ENCODE data around the gene UQCRC1. TPM values are rescaled to one million over a fixed set of nuclear protein-coding genes. Genes with fewer than 3 reads are reported as not detected.

UQCRC1 gene
- polyA plus RNA-seq, 3 donors, result 326 to 409 (median 350) TPM

- TF ChIP-seq CTCF (IDR thresholded peaks at IDR 0.05), result no peak
- peak overlapping the region; percentile 82 to 93 for H3K4me3 Mint-ChIP-seq
- 19% methylated on average over 28 of the region's 29 CpGs for WGBS (ENCODE audit: insufficient coverage)
- Histone ChIP-seq H3K36me3 (replicated peaks in 1 of 2; ENCODE audit: control insufficient read depth in 1 of 2, insufficient read depth in 2 of 2, low read length in 2 of 2) (peaks cover 0 to 9% of the 10 kb centered on the region in 2 donors), H3K9me3 (replicated peaks in 1 of 2; ENCODE audit: control insufficient read depth in 1 of 2, insufficient read depth in 1 of 2, low read length in 2 of 2) (no peaks in the 10 kb centered on the region), H2AFZ (ENCODE audit: insufficient read depth, low read depth, low read length, poor library complexity, severe bottlenecking) (peak overlapping the region; percentile 55), H3K79me2 (ENCODE audit: insufficient read depth, low read length) (peaks cover 49% of the 10 kb centered on the region), H3K4me1 (ENCODE audit: control insufficient read depth in 1 of 2, insufficient read depth in 2 of 2, low read length in 2 of 2) (peaks cover 87 to 92% of the 10 kb centered on the region in 2 donors), H3K4me2 (replicated peaks; ENCODE audit: extremely low read depth, low read length, poor library complexity, severe bottlenecking) (peak overlapping the region; percentile 92), H3K27me3 (ENCODE audit: control insufficient read depth in 2 of 2, insufficient read depth in 2 of 2, low read length in 2 of 2) (no peaks in the 10 kb centered on the region), H4K20me1 (ENCODE audit: insufficient read depth, low read length) (peaks cover 9% of the 10 kb centered on the region), H3K27ac (ENCODE audit: low read depth in 1 of 2, low read length in 2 of 2) (peak overlapping the region; percentile 50 to 97), H3K9ac (ENCODE audit: insufficient read depth, low read length, poor library complexity, severe bottlenecking) (peak overlapping the region; percentile 72), H3K4me3 (replicated peaks in 1 of 3; ENCODE audit: low read depth in 2 of 3, low read length in 3 of 3) (peak overlapping the region; percentile 63 to 85 (median 82))
- H3K27ac Mint-ChIP-seq, result peak overlapping the region; percentile 95 to 99 (median 98)
- H3K36me3 Mint-ChIP-seq, result peaks cover 21 to 32% of the 10 kb centered on the region in 2 donors
- no peak for DNase-seq
- H3K27me3 Mint-ChIP-seq (ENCODE audit: low read depth in 3 of 3), result peaks cover 0 to 5% (median 0%) of the 10 kb centered on the region in 3 donors
- H3K4me1 Mint-ChIP-seq, result peaks cover 80% of the 10 kb centered on the region
- H3K9me3 Mint-ChIP-seq, result peaks cover 0 to 2% (median 0%) of the 10 kb centered on the region in 7 donors
- intact Hi-C loops (cut with micrococcal nuclease), result loop anchor here in 1 of 2 donors (10.0 kb wide), 1 partner anchor 129 kb away; the partner anchor contains the start of gene NCKIPSD
Measured at GRCh38 chr3:48555949-48556795, 53.3 kb downstream of the UQCRC1 start.

- Histone ChIP-seq H3K79me2 (ENCODE audit: insufficient read depth, low read length) (peaks cover 54% of the 10 kb centered on the region), H3K9me3 (replicated peaks in 1 of 2; ENCODE audit: control insufficient read depth in 1 of 2, insufficient read depth in 1 of 2, low read length in 2 of 2) (no peaks in the 10 kb centered on the region), H3K4me1 (ENCODE audit: control insufficient read depth in 1 of 2, insufficient read depth in 2 of 2, low read length in 2 of 2) (peaks cover 85 to 91% of the 10 kb centered on the region in 2 donors), H3K27ac (ENCODE audit: low read depth in 1 of 2, low read length in 2 of 2) (peak overlapping the region in 1 of 2 donors; percentile 97), H4K20me1 (ENCODE audit: insufficient read depth, low read length) (peaks cover 14% of the 10 kb centered on the region), H3K4me3 (replicated peaks in 1 of 3; ENCODE audit: low read depth in 2 of 3, low read length in 3 of 3) (peak overlapping the region; percentile 63 to 85 (median 82)), H3K4me2 (replicated peaks; ENCODE audit: extremely low read depth, low read length, poor library complexity, severe bottlenecking) (peak overlapping the region; percentile 92), H2AFZ (ENCODE audit: insufficient read depth, low read depth, low read length, poor library complexity, severe bottlenecking) (no peak overlapping the region), H3K9ac (ENCODE audit: insufficient read depth, low read length, poor library complexity, severe bottlenecking) (peak overlapping the region; percentile 72), H3K36me3 (replicated peaks in 1 of 2; ENCODE audit: control insufficient read depth in 1 of 2, insufficient read depth in 2 of 2, low read length in 2 of 2) (peaks cover 0 to 9% of the 10 kb centered on the region in 2 donors), H3K27me3 (ENCODE audit: control insufficient read depth in 2 of 2, insufficient read depth in 2 of 2, low read length in 2 of 2) (no peaks in the 10 kb centered on the region)
- peak overlapping the region in 6 of 7 donors; percentile 9 to 99 (median 88) for H3K27ac Mint-ChIP-seq
- intact Hi-C loops (cut with micrococcal nuclease), result loop anchor here in 1 of 2 donors (10.0 kb wide), 1 partner anchor 129 kb away; the partner anchor contains the start of gene NCKIPSD
- no peak for DNase-seq
- peak overlapping the region; percentile 82 to 93 for H3K4me3 Mint-ChIP-seq
- H3K36me3 Mint-ChIP-seq, result peaks cover 27 to 40% of the 10 kb centered on the region in 2 donors
- WGBS (ENCODE audit: insufficient coverage), result 92% methylated on average over 5 of the region's 10 CpGs
- peaks cover 0 to 5% (median 2%) of the 10 kb centered on the region in 3 donors for H3K27me3 Mint-ChIP-seq (ENCODE audit: low read depth in 3 of 3)
- peaks cover 78% of the 10 kb centered on the region for H3K4me1 Mint-ChIP-seq
- no peak for TF ChIP-seq CTCF (IDR thresholded peaks at IDR 0.05)
- H3K9me3 Mint-ChIP-seq, result peaks cover 0 to 2% (median 0%) of the 10 kb centered on the region in 7 donors
Measured at GRCh38 chr3:48555231-48555948, 54.1 kb downstream of the UQCRC1 start.
